PC-9 (cell line): ENCODE measurements around the gene SPPL2B. TPM values are rescaled to one million over a fixed set of nuclear protein-coding genes. Genes with fewer than 3 reads are reported as not detected.
"Not testable (repeated sequence)": the region's sequence is repeated elsewhere in the genome, so short reads cannot be mapped to it uniquely, and the experiment has no call there.

Experiments
- BruUV-seq: library from RNA; stranded (reverse); fragments of 400-500 nt; replicated peaks from 2 replicates; lab custom pipeline; 2021; lab: Mats Ljungman, UMichigan
- CTCF ChIA-PET: fragments of 300-600 bp; sonication (Branson Sonifier 250); formaldehyde crosslinking; loops from one replicate; lab custom pipeline; 2022; ENCODE audit warnings: antibody characterized with exemption; lab: Charles Lee
- POLR2A ChIA-PET: fragments of 300-600 bp; sonication (Branson Sonifier 250); formaldehyde crosslinking; loops from one replicate; lab custom pipeline; 2022; ENCODE audit warnings: antibody characterized with exemption; ENCODE audit not compliant: unreplicated experiment; lab: Charles Lee
- DNase-seq, 2 experiments: peaks; one replicate each; pipeline versions ENCODE4 v3.0.0 to v3.0.0-alpha.2; 2015 to 2022; ENCODE audit warnings: mixed read lengths in 1 of 2
- H2AFZ ChIP-seq: fragments of 200-600 bp; sonication (generic); 2 replicates; pipeline ENCODE4 v1.8.1; 2017; ENCODE audit warnings: antibody characterized with exemption
- H3F3A ChIP-seq: fragments of 200-600 bp; sonication (generic); 2 replicates; pipeline ENCODE4 v1.8.1; 2017; ENCODE audit warnings: antibody characterized with exemption, mild to moderate bottlenecking, low read depth; ENCODE audit not compliant: insufficient read depth
- H3K27ac ChIP-seq: fragments of 200-600 bp; sonication (generic); 2 replicates; pipeline ENCODE4 v1.6.1; 2016; ENCODE audit warnings: mixed run types
- H3K27me3 ChIP-seq: fragments of 200-600 bp; sonication (generic); 2 replicates; pipeline ENCODE4 v1.6.1; 2016; ENCODE audit warnings: low read depth, mixed run types; ENCODE audit not compliant: insufficient read depth
- H3K36me3 ChIP-seq: fragments of 200-600 bp; sonication (generic); 2 replicates; pipeline ENCODE4 v1.6.1; 2016; ENCODE audit warnings: low read depth, mixed run types
- H3K4me1 ChIP-seq: fragments of 200-600 bp; sonication (generic); replicated peaks from 2 replicates; pipeline ENCODE4 v1.6.1; 2016; ENCODE audit warnings: mixed run types; ENCODE audit not compliant: insufficient read depth
- H3K4me2 ChIP-seq: fragments of 200-600 bp; sonication (generic); 2 replicates; pipeline ENCODE4 v1.6.1; 2017; ENCODE audit warnings: mixed run types
- H3K4me3 ChIP-seq: fragments of 200-600 bp; sonication (generic); 2 replicates; pipeline ENCODE4 v1.6.1; 2016; ENCODE audit warnings: mixed run types
- H3K79me2 ChIP-seq: fragments of 200-600 bp; sonication (generic); 2 replicates; pipeline ENCODE4 v1.6.1; 2017; ENCODE audit warnings: low read depth, mixed run types
- H3K9me2 ChIP-seq: fragments of 200-600 bp; sonication (generic); 2 replicates; pipeline ENCODE4 v1.8.1; 2017; ENCODE audit warnings: mild to moderate bottlenecking; ENCODE audit not compliant: insufficient read depth
- H3K9me3 ChIP-seq: fragments of 200-600 bp; sonication (generic); 2 replicates; pipeline ENCODE4 v1.8.1; 2016; ENCODE audit warnings: low read depth; ENCODE audit not compliant: insufficient read depth
- H4K20me1 ChIP-seq: fragments of 200-600 bp; sonication (generic); 2 replicates; pipeline ENCODE4 v1.8.1; 2017; ENCODE audit not compliant: insufficient read depth
- EZH2 ChIP-seq: fragments of 200-600 bp; sonication (generic); IDR thresholded peaks from 2 replicates; pipeline ENCODE4 v1.8.0; 2017; ENCODE audit warnings: antibody characterized with exemption, low read depth
- intact Hi-C: fragments of 100-400 bp; cut with micrococcal nuclease; formaldehyde crosslinking; loops from one replicate; pipeline ENCODE4 v1.10.0; 2022; ENCODE audit not compliant: unreplicated experiment
- total RNA-seq: library from RNA; stranded (reverse); gene quantifications from 2 replicates; pipeline ENCODE4 v1.2.3, GENCODE V29; 2021
- TF ChIP-seq, protein P1 (sequence below): fragments of 200-600 bp; sonication (generic); conservative IDR thresholded peaks from 2 replicates; pipeline ENCODE4 v1.6.1; 2017; ENCODE audit warnings: mixed run types, antibody characterized with exemption, mild to moderate bottlenecking, moderate library complexity

Gene SPPL2B
- total RNA-seq, 1 experiment from 2014 or later: 49.6 TPM

DNA sequence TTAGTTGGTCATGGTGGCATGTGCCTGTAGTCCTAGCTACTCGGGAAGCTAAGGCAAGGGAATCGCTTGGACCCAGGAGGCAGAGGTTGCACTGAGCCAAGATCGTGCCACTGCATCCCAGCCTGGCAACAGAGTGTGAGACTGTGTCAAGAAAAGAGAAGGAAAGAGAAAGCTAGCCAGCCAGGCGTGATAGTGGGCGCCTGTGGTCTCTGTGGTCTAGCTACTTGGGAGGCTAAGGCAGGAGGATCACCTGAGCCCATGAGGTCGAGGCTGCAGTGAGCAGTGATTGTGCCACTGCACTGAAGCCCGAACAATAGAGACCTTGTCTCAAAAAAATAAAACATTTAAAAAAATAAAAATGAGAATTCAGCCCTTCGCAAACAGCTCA lies 65.6 kb downstream of the SPPL2B start:
- H3K27ac ChIP-seq: no peak overlapping the region
- H2AFZ ChIP-seq: no peak overlapping the region
- no peaks in the 10 kb centered on the region for H4K20me1 ChIP-seq
- H3K4me3 ChIP-seq: no peak overlapping the region
- H3K79me2 ChIP-seq: no peaks in the 10 kb centered on the region
- H3K36me3 ChIP-seq: no peaks in the 10 kb centered on the region
- H3K9me3 ChIP-seq: no peaks in the 10 kb centered on the region
- H3K9me2 ChIP-seq: no peaks in the 10 kb centered on the region
- H3K27me3 ChIP-seq: no peaks in the 10 kb centered on the region
- H3K4me2 ChIP-seq: no peak overlapping the region
- no peak for DNase-seq
- no TSS peak for BruUV-seq
- TF ChIP-seq, protein P1, sequence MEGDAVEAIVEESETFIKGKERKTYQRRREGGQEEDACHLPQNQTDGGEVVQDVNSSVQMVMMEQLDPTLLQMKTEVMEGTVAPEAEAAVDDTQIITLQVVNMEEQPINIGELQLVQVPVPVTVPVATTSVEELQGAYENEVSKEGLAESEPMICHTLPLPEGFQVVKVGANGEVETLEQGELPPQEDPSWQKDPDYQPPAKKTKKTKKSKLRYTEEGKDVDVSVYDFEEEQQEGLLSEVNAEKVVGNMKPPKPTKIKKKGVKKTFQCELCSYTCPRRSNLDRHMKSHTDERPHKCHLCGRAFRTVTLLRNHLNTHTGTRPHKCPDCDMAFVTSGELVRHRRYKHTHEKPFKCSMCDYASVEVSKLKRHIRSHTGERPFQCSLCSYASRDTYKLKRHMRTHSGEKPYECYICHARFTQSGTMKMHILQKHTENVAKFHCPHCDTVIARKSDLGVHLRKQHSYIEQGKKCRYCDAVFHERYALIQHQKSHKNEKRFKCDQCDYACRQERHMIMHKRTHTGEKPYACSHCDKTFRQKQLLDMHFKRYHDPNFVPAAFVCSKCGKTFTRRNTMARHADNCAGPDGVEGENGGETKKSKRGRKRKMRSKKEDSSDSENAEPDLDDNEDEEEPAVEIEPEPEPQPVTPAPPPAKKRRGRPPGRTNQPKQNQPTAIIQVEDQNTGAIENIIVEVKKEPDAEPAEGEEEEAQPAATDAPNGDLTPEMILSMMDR: no peak
- no peak for TF ChIP-seq EZH2
- H3F3A ChIP-seq: no peaks in the 10 kb centered on the region
- intact Hi-C loops: loop anchor here (5.0 to 10.0 kb wide), 3 partner anchors 67 to 239 kb away; partner anchors contain the start of genes AP3D1, LSM7 and SPPL2B
- ChIA-PET CTCF (no interaction called here), POLR2A (no interaction called here)
- H3K4me1 ChIP-seq: peaks cover 5% of the 10 kb centered on the region; the same call in 1 of the 2 replicates

DNA sequence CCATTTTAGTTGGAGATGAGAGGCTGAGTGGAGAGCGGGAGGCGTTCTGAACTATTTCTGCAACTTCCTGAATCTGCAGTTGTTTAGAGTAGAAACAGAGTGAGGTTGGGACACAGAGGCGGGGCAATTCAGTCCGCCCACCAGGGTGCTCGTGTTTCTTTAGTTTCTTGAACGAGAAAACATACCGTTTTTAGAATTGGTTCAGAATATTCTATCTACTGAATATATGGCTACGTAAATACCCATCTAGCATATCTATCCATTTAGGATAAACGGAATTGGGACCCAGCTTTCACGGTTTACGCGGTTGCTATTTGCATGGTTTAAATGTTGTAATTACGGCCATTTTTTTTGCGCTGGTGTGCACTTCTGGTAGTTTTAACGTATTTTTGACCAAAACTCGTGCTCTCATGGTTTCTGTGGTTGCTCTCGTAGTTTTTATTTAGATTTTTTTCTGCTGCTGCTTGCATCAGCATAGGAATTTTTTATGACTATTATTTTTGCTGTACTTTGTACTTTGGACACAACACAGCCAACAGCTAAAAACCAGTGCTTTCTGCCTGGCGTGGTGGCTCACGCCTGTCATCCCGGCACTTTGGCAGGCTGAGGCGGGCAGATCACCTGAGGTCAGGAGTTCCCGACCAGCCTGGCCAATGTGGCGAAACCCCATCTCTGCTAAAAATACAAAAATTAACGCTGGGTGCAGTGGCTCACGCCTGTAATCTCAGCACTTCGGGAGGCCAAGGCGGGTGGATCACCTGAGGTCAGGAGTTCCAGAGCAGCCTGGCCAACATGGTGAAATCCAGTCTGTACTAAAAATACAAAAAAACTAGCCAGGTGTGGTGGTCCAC lies 66.2 kb downstream of the SPPL2B start:
- Histone ChIP-seq H3K27ac (no peak overlapping the region), H3K4me3 (no peak overlapping the region), H3K9me3 (no peaks in the 10 kb centered on the region), H3K4me2 (no peak overlapping the region), H3K79me2 (no peaks in the 10 kb centered on the region), H3K9me2 (no peaks in the 10 kb centered on the region), H3K27me3 (no peaks in the 10 kb centered on the region), H2AFZ (no peak overlapping the region), H3K4me1 (peaks cover 5% of the 10 kb centered on the region; the same call in 1 of the 2 replicates), H3K36me3 (no peaks in the 10 kb centered on the region), H4K20me1 (no peaks in the 10 kb centered on the region), H3F3A (no peaks in the 10 kb centered on the region)
- intact Hi-C loops: loop anchor here (5.0 to 10.0 kb wide), 3 partner anchors 67 to 240 kb away; partner anchors contain the start of genes AP3D1, LSM7 and SPPL2B
- no peak for DNase-seq
- no TSS peak for BruUV-seq
- CTCF ChIA-PET: no interaction called here
- TF ChIP-seq, protein P1: no peak
- TF ChIP-seq EZH2: no peak
- POLR2A ChIA-PET: no interaction called here

DNA sequence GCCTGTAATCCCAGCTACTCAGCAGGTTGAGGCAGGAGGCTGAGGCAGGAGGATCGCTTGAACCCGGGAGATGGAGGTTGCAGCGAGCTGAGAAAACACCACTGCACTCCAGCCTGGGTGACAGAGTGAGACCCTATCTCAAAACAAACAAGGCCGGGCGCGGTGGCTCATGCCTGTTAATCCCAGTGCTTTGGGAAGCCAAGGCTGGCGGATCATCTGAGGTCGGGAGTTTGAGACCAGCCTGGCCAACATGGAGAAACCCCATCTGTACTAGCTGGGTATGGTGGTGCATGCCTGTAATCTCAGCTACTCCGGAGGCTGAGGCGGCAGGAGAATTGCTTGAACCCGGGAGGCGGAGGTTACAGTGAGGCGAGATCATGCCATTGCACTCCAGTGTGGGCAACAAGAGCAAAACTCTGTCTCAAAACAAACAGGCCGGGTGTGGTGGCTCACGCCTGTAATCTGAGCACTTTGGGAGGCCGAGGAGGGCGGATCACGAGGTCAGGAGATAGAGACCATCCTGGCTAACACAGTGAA lies 66.9 kb downstream of the SPPL2B start:
- intact Hi-C loops: loop anchor here (10.0 kb wide), 1 partner anchor 241 kb away; the partner anchor contains the start of gene AP3D1
- H3K4me2 ChIP-seq: peak overlapping the region; percentile 53

DNA sequence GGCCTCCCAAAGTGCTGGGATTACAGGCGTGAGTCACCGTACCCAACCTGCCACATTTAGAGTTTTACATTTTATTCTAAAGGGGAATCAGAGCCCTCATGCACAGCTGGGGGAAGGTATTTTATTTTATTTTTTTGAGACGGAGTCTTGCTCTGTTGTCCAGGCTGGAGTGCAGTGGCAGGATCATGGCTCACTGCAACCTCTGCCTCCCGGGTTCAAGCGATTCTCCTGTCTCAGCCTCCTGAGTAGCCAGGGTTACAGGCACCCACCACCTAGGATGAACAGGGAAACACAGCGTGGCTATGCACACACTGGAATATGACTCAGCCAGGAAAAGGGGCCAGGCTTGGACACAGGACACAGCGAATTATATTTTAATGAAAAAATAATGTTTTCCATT lies 68.7 kb downstream of the SPPL2B start:
- BruUV-seq, H3K36me3 ChIP-seq, H3K9me3 ChIP-seq, H3K27ac ChIP-seq, H4K20me1 ChIP-seq, H2AFZ ChIP-seq, H3K4me2 ChIP-seq, CTCF ChIA-PET, DNase-seq, H3F3A ChIP-seq, H3K4me1 ChIP-seq, H3K4me3 ChIP-seq, H3K79me2 ChIP-seq, H3K9me2 ChIP-seq, H3K27me3 ChIP-seq: not testable (repeated sequence)
- POLR2A ChIA-PET: interaction anchor here (0.6 kb wide), 1 partner anchor 79 kb away, joined by 5 read pairs; the partner anchor contains the start of gene GADD45B
- intact Hi-C loops: loop anchor here (10.0 kb wide), 1 partner anchor 242 kb away; the partner anchor contains the start of gene AP3D1

More for the DNA sequence above, 66.9 kb downstream of the SPPL2B start:
- H4K20me1 ChIP-seq, H3K9me3 ChIP-seq, H2AFZ ChIP-seq, DNase-seq, H3F3A ChIP-seq, H3K9me2 ChIP-seq, BruUV-seq, H3K79me2 ChIP-seq, H3K36me3 ChIP-seq, CTCF ChIA-PET, H3K27ac ChIP-seq, H3K27me3 ChIP-seq, H3K4me3 ChIP-seq, H3K4me1 ChIP-seq: not testable (repeated sequence)
- POLR2A ChIA-PET: interaction anchor here (0.6 to 1.0 kb wide), 3 partner anchors 23 to 80 kb away, joined by 4 to 6 read pairs (median 5); partner anchors contain the start of genes GADD45B and TIMM13
